ENCODE data around the gene RTTN. TPM values are rescaled to one million over a fixed set of nuclear protein-coding genes. Genes with fewer than 3 reads are reported as not detected.

Gene RTTN
- total RNA-seq, 2 experiments from 2014 or later = 27.0 to 27.2 TPM

- Mint-ChIP-seq H3K4me3 (no peak overlapping the region), H3K27me3 (no peaks in the 10 kb centered on the region)
Measured at GRCh38 chr18:70041459-70042050, 163.9 kb downstream of the RTTN start.

GRCh38 chr18:70039186-70039585, 166.3 kb downstream of the RTTN start:
- TF ChIP-seq CTCF (IDR thresholded peaks at IDR 0.05) = no peak
- DNase-seq (no peak), ATAC-seq (no peak)
- H3K4me1 Mint-ChIP-seq (ENCODE audit: low read depth) = no peaks in the 10 kb centered on the region
- CTCF ChIA-PET = no interaction called here
- POLR2A ChIA-PET = no interaction called here
- no peak overlapping the region for H3K27ac Mint-ChIP-seq
- intact Hi-C loops (cut with micrococcal nuclease) = no loop called here
- H3K9me3 Mint-ChIP-seq = peaks cover 3% of the 10 kb centered on the region
- no peaks in the 10 kb centered on the region for H3K27me3 Mint-ChIP-seq
- peaks cover 38% of the 10 kb centered on the region for H3K36me3 Mint-ChIP-seq (ENCODE audit: low read depth)
- no peak overlapping the region for H3K4me3 Mint-ChIP-seq

More at GRCh38 chr18:70041459-70042050, 163.9 kb downstream of the RTTN start:
- ATAC-seq (no peak), DNase-seq (no peak)
- TF ChIP-seq CTCF (IDR thresholded peaks at IDR 0.05) = no peak
- Mint-ChIP-seq H3K36me3 (ENCODE audit: low read depth) (peaks cover 25% of the 10 kb centered on the region), H3K4me1 (ENCODE audit: low read depth) (no peaks in the 10 kb centered on the region), H3K27ac (no peak overlapping the region), H3K9me3 (no peaks in the 10 kb centered on the region)
- ChIA-PET CTCF (no interaction called here), POLR2A (no interaction called here)
- intact Hi-C loops (cut with micrococcal nuclease) = no loop called here

- Mint-ChIP-seq H3K9me3 (peaks cover 3% of the 10 kb centered on the region), H3K36me3 (ENCODE audit: low read depth) (peaks cover 44% of the 10 kb centered on the region), H3K4me1 (ENCODE audit: low read depth) (no peaks in the 10 kb centered on the region), H3K4me3 (no peak overlapping the region), H3K27me3 (no peaks in the 10 kb centered on the region), H3K27ac (no peak overlapping the region)
- intact Hi-C loops (cut with micrococcal nuclease) = no loop called here
- ChIA-PET POLR2A (interaction anchor here (0.8 kb wide), 1 partner anchor 15 kb away, joined by 3 read pairs; no protein-coding TSS in a partner anchor), CTCF (no interaction called here)
- DNase-seq (no peak), ATAC-seq (no peak)
- TF ChIP-seq CTCF (IDR thresholded peaks at IDR 0.05) = no peak
Measured at GRCh38 chr18:70037431-70038061, 167.9 kb downstream of the RTTN start.

- CTCF ChIA-PET = no interaction called here
Measured at GRCh38 chr18:70036771-70037347, 168.6 kb downstream of the RTTN start.

More at GRCh38 chr18:70036771-70037347, 168.6 kb downstream of the RTTN start:
- Mint-ChIP-seq H3K4me1 (ENCODE audit: low read depth) (no peaks in the 10 kb centered on the region), H3K27me3 (no peaks in the 10 kb centered on the region), H3K36me3 (ENCODE audit: low read depth) (peaks cover 47% of the 10 kb centered on the region), H3K9me3 (peaks cover 3% of the 10 kb centered on the region), H3K27ac (no peak overlapping the region), H3K4me3 (no peak overlapping the region)
- POLR2A ChIA-PET = interaction anchor here (0.8 kb wide), 1 partner anchor 15 kb away, joined by 3 read pairs; no protein-coding TSS in a partner anchor
- DNase-seq = no peak
- no peak for TF ChIP-seq CTCF (IDR thresholded peaks at IDR 0.05)
- intact Hi-C loops (cut with micrococcal nuclease) = no loop called here
- no peak for ATAC-seq

Data from activated CD8-positive, alpha-beta T cell treated with anti-CD3 and anti-CD28 coated beads for 36 hours (primary cell).